Measurements from ENCODE around the gene HTATIP2. TPM values are rescaled to one million over a fixed set of nuclear protein-coding genes. Genes with fewer than 3 reads are reported as not detected.

The HTATIP2 gene
- total and polyA plus RNA-seq, 9 of the 15 experiments (the other 6 are each of a cell fraction or from before 2014, with no cell fraction given), result 48.3 to 90.9 (median 64.4) TPM

GRCh38 chr11:20363500-20364340, at the start of gene HTATIP2 (continued):
- TF ChIP-seq POLR2H (tag; IDR thresholded peaks at IDR 0.05; ENCODE audit: low read depth), result 0 out of 2 replicates have a peak, but pooled peaks have one; percentile 57
- TF ChIP-seq ILF3 (IDR thresholded peaks at IDR 0.05; ENCODE audit: borderline replicate concordance), result no peak
- TF ChIP-seq KAT7 (CRISPR knock-in tag; IDR thresholded peaks at IDR 0.05; ENCODE audit: borderline replicate concordance), result peak; percentile 57; the same call in 1 of the 2 replicates
- peak; percentile 98 for TF ChIP-seq ZNF592 (IDR thresholded peaks at IDR 0.05)
- TF ChIP-seq HDAC8 (tag; IDR thresholded peaks at IDR 0.05), result no peak; the same call in 1 of the 2 replicates
- no peak for TF ChIP-seq ZNF354B (CRISPR knock-in tag; IDR thresholded peaks at IDR 0.05)
- TF ChIP-seq POLR2B (IDR thresholded peaks at IDR 0.05; ENCODE audit: low read depth, partially characterized antibody), result no peak
- no peak for TF ChIP-seq MCM3 (IDR thresholded peaks at IDR 0.05)
- TF ChIP-seq MAZ (CRISPR knock-in tag; conservative IDR thresholded peaks at IDR 0.05 in 1 of 2, IDR thresholded peaks at IDR 0.05 in 1 of 2), result peak; percentile 15 to 85
- peak; percentile 49; the same call in 1 of the 2 replicates for TF ChIP-seq MYNN (IDR thresholded peaks at IDR 0.05)
- TF ChIP-seq MYNN (CRISPR knock-in tag; IDR thresholded peaks at IDR 0.05), result no peak
- no peak for TF ChIP-seq DDX20 (tag; IDR thresholded peaks at IDR 0.05; ENCODE audit: low read depth)
- TF ChIP-seq TRIM25 (IDR thresholded peaks at IDR 0.05; ENCODE audit: borderline replicate concordance), result no peak
- TF ChIP-seq ZZZ3 (IDR thresholded peaks at IDR 0.05), result no peak
- 0 out of 2 replicates have a peak, but pooled peaks have one; percentile 33 for TF ChIP-seq CREB3 (tag; conservative IDR thresholded peaks at IDR 0.05; ENCODE audit: low read depth)
- no peak for TF ChIP-seq RBM34 (IDR thresholded peaks at IDR 0.05; ENCODE audit: borderline replicate concordance, insufficient read depth, low read length)
- TF ChIP-seq KLF1 (tag; IDR thresholded peaks at IDR 0.05), result peak; percentile 91
- no peak for TF ChIP-seq HMG20B (CRISPR knock-in tag; IDR thresholded peaks at IDR 0.05)
- TF ChIP-seq MAFK (IDR thresholded peaks at IDR 0.05; ENCODE audit: low read length), result peak; percentile 92
- TF ChIP-seq E2F1 (CRISPR knock-in tag; IDR thresholded peaks at IDR 0.05), result no peak

Data from K562 (cell line).